Cardiac muscle cell (in vitro differentiated cells and primary cell): ENCODE data around the gene VGLL4. TPM values are rescaled to one million over a fixed set of nuclear protein-coding genes. Genes with fewer than 3 reads are reported as not detected.

Experiments used
- DNase-seq, 2 donors: peaks; one replicate each; pipeline versions ENCODE4 v3.0.0 to v3.0.0-alpha.2; 2010 to 2017; ENCODE audit warnings: low read depth in 1 of 2, low spot score in 1 of 2
- H3K27ac ChIP-seq: fragments of 200-600 bp; sonication (generic); 2 replicates; pipeline ENCODE4 v1.5.1; 2016
- H3K27me3 ChIP-seq: fragments of 200-600 bp; sonication (generic); 2 replicates; pipeline ENCODE4 v1.6.0; 2016; ENCODE audit warnings: control low read depth
- H3K36me3 ChIP-seq: fragments of 200-600 bp; sonication (generic); 2 replicates; pipeline ENCODE4 v1.5.1; 2016; ENCODE audit warnings: control low read depth
- H3K4me1 ChIP-seq: fragments of 200-600 bp; sonication (generic); 2 replicates; pipeline ENCODE4 v1.8.1; 2017; ENCODE audit warnings: low read depth, mild to moderate bottlenecking, mixed run types
- H3K4me3 ChIP-seq: fragments of 200-600 bp; sonication (generic); 2 replicates; pipeline ENCODE4 v1.5.1; 2016; ENCODE audit warnings: mild to moderate bottlenecking
- H3K9me3 ChIP-seq: fragments of 200-600 bp; sonication (generic); 2 replicates; pipeline ENCODE4 v1.5.1; 2017; ENCODE audit warnings: low read depth, mild to moderate bottlenecking, control low read depth
- CTCF ChIP-seq: IDR thresholded peaks from 2 replicates; pipeline ENCODE4 v1.5.1; 2012; ENCODE audit warnings: low read depth, mild to moderate bottlenecking, low read length
- polyA plus RNA-seq: library from polyadenylated mRNA; unstranded; fragments of >200 nt; fragmentation: Nextera tagmentation; extraction: Ambion mirVana; gene quantifications from 2 replicates; pipeline ENCODE4 v1.2.1, GENCODE V29; 2016
- total RNA-seq: library from RNA; depleted of rRNA; stranded (reverse); fragments of >200 nt; gene quantifications from 2 replicates; pipeline ENCODE4 v1.2.3, GENCODE V29; 2016

VGLL4 gene
- total and polyA plus RNA-seq, 2 experiments from 2014 or later: 62.9 to 147 TPM

GRCh38 chr3:11604139-11604892, 39.4 kb downstream of the VGLL4 start:
- Histone ChIP-seq H3K36me3 (peaks cover 11% of the 10 kb centered on the region), H3K27me3 (no peaks in the 10 kb centered on the region), H3K4me3 (no peak overlapping the region), H3K27ac (peak overlapping the region; percentile 26), H3K9me3 (no peaks in the 10 kb centered on the region), H3K4me1 (peaks cover 56% of the 10 kb centered on the region)
- TF ChIP-seq CTCF: no peak
- DNase-seq: peak in 1 of 2 donors; percentile 91

GRCh38 chr3:11603628-11604027, 40.1 kb downstream of the VGLL4 start:
- Histone ChIP-seq H3K36me3 (peaks cover 11% of the 10 kb centered on the region), H3K4me3 (no peak overlapping the region), H3K27ac (peak overlapping the region; percentile 26), H3K9me3 (no peaks in the 10 kb centered on the region), H3K4me1 (peaks cover 55% of the 10 kb centered on the region), H3K27me3 (no peaks in the 10 kb centered on the region)
- no peak for TF ChIP-seq CTCF
- DNase-seq: peak in 1 of 2 donors; percentile 92

- Histone ChIP-seq H3K27me3 (no peaks in the 10 kb centered on the region), H3K27ac (peak overlapping the region; percentile 26), H3K9me3 (no peaks in the 10 kb centered on the region), H3K4me1 (peaks cover 49% of the 10 kb centered on the region), H3K4me3 (no peak overlapping the region), H3K36me3 (peaks cover 11% of the 10 kb centered on the region)
- no peak for TF ChIP-seq CTCF
- no peak for DNase-seq
Observed at GRCh38 chr3:11602886-11603527, 40.7 kb downstream of the VGLL4 start.

- no peak for TF ChIP-seq CTCF
- Histone ChIP-seq H3K27me3 (no peaks in the 10 kb centered on the region), H3K4me3 (no peak overlapping the region), H3K27ac (peak overlapping the region; percentile 92), H3K9me3 (no peaks in the 10 kb centered on the region), H3K4me1 (peaks cover 42% of the 10 kb centered on the region), H3K36me3 (peaks cover 11% of the 10 kb centered on the region)
- DNase-seq: no peak
Observed at GRCh38 chr3:11602239-11602840, 41.4 kb downstream of the VGLL4 start.

DNA sequence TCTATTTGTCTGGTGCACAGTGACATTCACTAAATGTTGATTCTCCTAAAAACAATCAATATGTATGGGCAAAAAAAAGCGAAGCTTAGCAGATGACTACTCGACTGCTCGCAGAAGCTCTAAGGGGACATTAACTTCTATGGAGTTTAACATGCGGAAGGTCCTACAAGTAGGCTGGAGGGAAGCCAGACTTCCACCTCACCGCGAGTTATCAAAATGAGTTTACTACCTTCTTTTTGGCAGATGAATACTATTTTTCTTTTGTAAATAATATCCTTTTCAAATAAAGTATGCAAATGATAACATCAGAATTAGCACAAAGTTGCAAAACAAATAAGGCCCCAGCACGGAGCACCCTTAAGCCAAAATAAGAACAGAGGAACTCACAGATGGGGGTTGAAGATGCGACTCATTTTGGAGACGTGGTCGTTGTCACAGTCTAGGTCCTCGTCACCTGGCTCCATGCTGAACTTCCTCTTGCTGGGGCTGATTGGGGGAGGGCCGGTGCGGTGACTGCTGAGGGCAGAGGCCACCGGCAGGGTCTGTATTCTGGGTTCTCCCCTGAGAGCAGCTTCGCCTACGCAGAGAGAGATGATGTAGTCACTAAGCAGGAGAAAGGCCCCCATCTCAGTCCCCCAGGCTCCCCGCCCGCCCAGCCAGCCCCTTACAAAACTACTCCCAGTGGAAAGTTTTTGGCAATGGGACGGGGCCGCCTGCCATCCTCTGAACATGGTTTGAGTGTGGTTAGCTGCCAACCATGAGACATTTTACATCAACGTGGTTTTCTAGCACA, 42.1 kb downstream of the VGLL4 start:
- Histone ChIP-seq H3K4me1 (peaks cover 38% of the 10 kb centered on the region), H3K36me3 (peaks cover 11% of the 10 kb centered on the region), H3K4me3 (no peak overlapping the region), H3K9me3 (no peaks in the 10 kb centered on the region), H3K27me3 (no peaks in the 10 kb centered on the region), H3K27ac (peak overlapping the region; percentile 92)
- peak in 1 of 2 donors; percentile 67 for DNase-seq
- no peak for TF ChIP-seq CTCF
